Fibroblast of villous mesenchyme (primary cell): ENCODE results near the gene ALK. TPM values are rescaled to one million over a fixed set of nuclear protein-coding genes. Genes with fewer than 3 reads are reported as not detected.

Experiments used
- DNase-seq: peaks from one replicate; pipeline ENCODE4 v3.0.0-alpha.2; 2010; ENCODE audit warnings: low read depth
- H3K4me3 ChIP-seq: 2 replicates; pipeline ENCODE4 v1.5.1; 2011; ENCODE audit warnings: low read depth, mild to moderate bottlenecking, low read length
- total RNA-seq: library from RNA; depleted of rRNA; stranded (reverse); fragments of >200 nt; gene quantifications from 2 replicates; pipeline ENCODE4 v1.2.3, GENCODE V29; 2012
- TF ChIP-seq, protein P1 (sequence below): IDR thresholded peaks from 2 replicates; pipeline ENCODE4 v1.5.1; 2012; ENCODE audit warnings: low read depth, mild to moderate bottlenecking, low read length; ENCODE audit not compliant: insufficient read depth

ALK gene
- total RNA-seq, 1 donor: not detected

DNA sequence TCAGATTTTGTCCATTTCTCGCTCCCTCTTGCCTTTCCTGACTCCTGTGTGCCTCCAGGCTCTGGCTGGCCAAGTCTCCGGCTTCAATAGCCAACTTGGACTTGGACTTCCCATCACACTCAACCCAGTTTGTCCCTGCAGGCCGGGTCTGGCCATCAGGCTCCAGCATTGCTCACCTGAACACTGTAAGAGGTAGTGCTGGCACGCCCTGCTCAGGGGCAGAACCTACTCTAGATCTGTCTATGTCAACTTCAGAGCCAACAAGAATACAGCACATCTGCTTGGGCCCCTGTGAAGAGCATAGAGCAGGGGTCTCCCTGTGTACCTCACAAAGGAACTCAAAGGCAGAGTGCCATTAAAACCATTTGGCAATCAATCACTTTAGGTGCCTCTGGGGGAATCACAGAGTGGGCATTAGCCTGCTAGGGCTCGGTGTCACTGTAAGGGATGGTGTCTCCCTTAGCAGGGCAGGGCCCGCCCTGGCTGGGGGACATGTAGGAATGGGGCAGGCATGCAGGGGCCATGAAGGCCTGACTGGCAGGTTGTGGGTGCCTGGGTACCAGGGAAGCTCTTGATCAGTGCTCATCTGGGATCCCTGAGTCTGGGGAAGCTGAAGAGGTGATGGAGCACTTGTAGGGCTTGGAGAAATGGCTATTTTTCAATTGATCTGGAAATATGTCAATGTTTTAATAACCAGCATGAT lies 480.3 kb downstream of the ALK start:
- H3K4me3 ChIP-seq: no peak overlapping the region
- no peak for DNase-seq
- TF ChIP-seq, protein P1, sequence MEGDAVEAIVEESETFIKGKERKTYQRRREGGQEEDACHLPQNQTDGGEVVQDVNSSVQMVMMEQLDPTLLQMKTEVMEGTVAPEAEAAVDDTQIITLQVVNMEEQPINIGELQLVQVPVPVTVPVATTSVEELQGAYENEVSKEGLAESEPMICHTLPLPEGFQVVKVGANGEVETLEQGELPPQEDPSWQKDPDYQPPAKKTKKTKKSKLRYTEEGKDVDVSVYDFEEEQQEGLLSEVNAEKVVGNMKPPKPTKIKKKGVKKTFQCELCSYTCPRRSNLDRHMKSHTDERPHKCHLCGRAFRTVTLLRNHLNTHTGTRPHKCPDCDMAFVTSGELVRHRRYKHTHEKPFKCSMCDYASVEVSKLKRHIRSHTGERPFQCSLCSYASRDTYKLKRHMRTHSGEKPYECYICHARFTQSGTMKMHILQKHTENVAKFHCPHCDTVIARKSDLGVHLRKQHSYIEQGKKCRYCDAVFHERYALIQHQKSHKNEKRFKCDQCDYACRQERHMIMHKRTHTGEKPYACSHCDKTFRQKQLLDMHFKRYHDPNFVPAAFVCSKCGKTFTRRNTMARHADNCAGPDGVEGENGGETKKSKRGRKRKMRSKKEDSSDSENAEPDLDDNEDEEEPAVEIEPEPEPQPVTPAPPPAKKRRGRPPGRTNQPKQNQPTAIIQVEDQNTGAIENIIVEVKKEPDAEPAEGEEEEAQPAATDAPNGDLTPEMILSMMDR: no peak

DNA sequence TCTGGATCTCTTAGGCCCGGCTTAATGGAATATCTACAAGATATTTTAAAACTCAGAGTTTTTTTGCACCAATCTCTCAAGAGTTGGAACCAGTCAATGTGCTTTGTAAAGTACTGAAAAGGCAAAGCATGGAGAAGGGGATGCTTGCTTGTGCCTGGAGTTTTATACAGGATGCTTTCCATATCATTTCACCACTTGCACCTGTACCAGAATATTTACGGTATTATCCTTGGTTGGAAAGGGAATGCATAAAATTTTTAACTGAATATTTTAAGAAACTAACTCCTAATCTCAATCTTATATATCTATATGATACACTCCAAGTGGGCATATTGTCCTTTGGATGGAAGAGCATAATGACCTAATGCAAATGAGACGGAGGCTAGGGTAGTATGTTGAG lies 487.5 kb downstream of the ALK start:
- TF ChIP-seq, protein P1: no peak
- no peak overlapping the region for H3K4me3 ChIP-seq

DNA sequence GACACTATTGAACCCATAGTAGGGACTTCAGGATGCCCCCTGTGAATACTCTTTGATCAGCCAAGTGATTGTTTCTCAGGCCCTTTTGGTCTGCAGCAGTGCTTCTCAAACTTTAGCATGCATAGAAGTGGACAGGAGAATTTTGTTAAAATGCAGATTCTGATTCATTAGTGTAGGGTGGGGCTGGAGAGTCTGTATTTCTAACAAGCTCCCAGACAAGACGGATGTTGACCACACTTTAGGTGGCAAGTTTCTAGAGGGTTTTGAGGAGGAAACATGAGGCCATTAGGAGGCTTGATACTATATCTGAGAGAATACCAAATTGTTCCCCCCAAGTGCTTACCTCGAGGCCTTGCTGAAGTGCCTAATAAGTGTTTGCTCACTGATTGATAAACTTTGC lies 488.3 kb downstream of the ALK start:
- H3K4me3 ChIP-seq: no peak overlapping the region
- TF ChIP-seq, protein P1: no peak
- DNase-seq: no peak

More for the DNA sequence above, 487.5 kb downstream of the ALK start:
- DNase-seq: no peak

DNA sequence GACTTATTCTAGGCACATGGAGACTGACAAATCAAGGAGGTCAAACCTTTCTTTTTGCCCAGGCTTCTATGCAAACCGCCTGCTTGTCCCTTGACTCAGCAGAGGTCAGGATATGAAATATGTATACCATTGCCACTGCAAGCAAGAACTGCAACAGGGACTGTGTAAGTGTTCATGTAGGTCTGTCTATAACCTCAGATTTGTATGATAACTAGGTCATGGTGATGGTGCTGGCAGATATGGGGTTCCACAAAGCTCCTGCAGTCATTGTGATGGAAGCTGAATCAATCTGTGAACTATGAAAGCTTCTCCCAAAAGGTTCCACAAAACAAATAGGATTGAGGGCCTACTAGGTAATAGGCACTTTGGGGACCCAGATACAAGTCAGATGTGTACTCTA lies 489.9 kb downstream of the ALK start:
- DNase-seq: no peak
- TF ChIP-seq, protein P1: no peak
- H3K4me3 ChIP-seq: no peak overlapping the region

DNA sequence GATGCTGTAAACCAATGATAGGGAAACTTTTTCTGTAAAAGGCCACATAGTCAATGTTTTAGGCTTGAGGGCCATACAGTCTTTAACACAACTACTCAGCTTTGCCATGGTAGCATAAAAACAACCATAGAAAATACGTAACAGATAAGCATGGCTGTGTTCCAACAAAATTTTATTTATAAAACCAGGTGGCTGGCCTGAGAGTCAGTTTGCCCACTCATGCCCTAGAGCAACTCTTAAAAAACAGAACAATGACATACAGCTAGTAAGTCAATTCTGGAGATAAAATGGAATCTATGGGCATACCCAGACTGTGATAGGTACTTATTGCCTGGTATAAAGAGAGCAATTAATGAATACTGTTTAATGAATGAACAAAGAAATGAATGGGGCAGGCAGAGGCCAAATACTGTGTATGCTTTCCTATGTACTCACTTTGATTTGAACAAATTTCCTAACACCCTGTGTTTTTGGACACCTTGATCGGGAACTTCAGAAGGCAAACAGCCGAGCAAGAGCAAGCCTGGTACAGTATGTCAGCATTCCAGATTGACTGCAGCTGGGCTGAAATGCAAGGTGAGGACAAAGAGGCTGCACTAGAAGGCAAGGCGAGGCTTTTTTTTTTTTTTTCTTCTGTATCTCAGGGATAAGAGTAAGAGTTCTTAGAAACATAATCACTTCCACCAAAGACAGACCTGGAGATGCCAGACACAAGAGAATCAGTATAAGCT lies 490.8 kb downstream of the ALK start:
- H3K4me3 ChIP-seq: no peak overlapping the region
- no peak for DNase-seq
- TF ChIP-seq, protein P1: no peak

DNA sequence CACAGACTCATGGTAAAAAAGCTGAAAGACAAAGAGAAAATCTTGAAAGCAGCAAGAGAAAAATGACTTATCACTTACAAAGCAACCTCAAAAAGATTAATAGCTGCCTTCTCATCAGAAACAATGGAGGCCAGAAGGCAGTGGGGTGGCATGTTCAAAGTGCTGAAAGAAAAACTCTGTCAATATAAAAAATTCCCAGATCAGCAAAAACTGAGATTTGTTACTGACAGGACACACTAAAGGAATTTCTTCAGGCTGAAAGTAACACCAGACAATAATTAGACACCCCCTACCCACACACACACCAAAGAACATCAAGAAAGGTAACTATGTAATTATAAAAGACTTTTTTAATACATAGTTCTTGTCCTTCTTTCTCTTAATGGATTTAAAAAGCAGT lies 495.0 kb downstream of the ALK start:
- no peak overlapping the region for H3K4me3 ChIP-seq
- TF ChIP-seq, protein P1: no peak
- DNase-seq: no peak
